Tibial nerve (tissue), 4 donors: ENCODE data around the gene CSPG5. TPM values are rescaled to one million over a fixed set of nuclear protein-coding genes. Genes with fewer than 3 reads are reported as not detected.

ENCODE experiments used
- DNase-seq, 2 donors: peaks; one replicate each; pipeline ENCODE4 v3.0.0-alpha.2; 2019; ENCODE audit warnings: low spot score in 2 of 2
- H3K27ac ChIP-seq, 4 donors: fragments of 200-600 bp; sonication (generic) in 3 of 4; one replicate each; pipeline ENCODE4 v1.5.1; 2017 to 2019; ENCODE audit warnings: mild to moderate bottlenecking in 1 of 4
- H3K27me3 ChIP-seq, 2 donors: fragments of 200-600 bp; sonication (generic) in 1 of 2; one replicate each; pipeline versions ENCODE4 v1.5.1 to v1.6.0; 2017 to 2019
- H3K36me3 ChIP-seq, 3 donors: fragments of 200-600 bp; sonication (generic); one replicate each; pipeline ENCODE4 v1.5.1; 2018 to 2019
- H3K4me1 ChIP-seq, 4 donors: fragments of 200-600 bp; sonication (generic) in 3 of 4; one replicate each; pipeline ENCODE4 v1.5.1; 2017 to 2019
- H3K4me3 ChIP-seq, 4 donors: fragments of 200-600 bp; sonication (generic) in 3 of 4; one replicate each; pipeline ENCODE4 v1.5.1; 2017 to 2019; ENCODE audit warnings: mild to moderate bottlenecking in 1 of 4, moderate library complexity in 1 of 4
- H3K9me3 ChIP-seq, 4 donors: fragments of 200-600 bp; sonication (generic) in 3 of 4; one replicate each; pipeline ENCODE4 v1.5.1; 2017 to 2019
- EP300 ChIP-seq, 2 donors: sonication (generic); formaldehyde crosslinking; IDR thresholded peaks; one replicate each; pipeline ENCODE4 v1.6.1; 2017; ENCODE audit warnings: antibody characterized with exemption in 2 of 2, mild to moderate bottlenecking in 1 of 2
- POLR2A ChIP-seq, 2 donors: fragments of 450-650 bp; IDR thresholded peaks; one replicate each; pipeline ENCODE4 v1.6.1; 2017; ENCODE audit warnings: antibody characterized with exemption in 2 of 2, mild to moderate bottlenecking in 2 of 2, moderate library complexity in 2 of 2
- WGBS, 2 donors: methylation state at CpG; one replicate each; pipeline ENCODE4 v1.1.5; 2018; 5-methylcytosine and 5-hydroxymethylcytosine counted together
- total RNA-seq, 4 donors: library from RNA; depleted of rRNA; stranded (reverse); fragments of >200 nt; gene quantifications; one replicate each; pipeline ENCODE4 v1.1.0, GENCODE V29; 2016
- TF ChIP-seq, protein P1 (sequence below), 5 experiments: fragments of 200-600 bp in 3 of 5; fragments of 450-650 bp in 2 of 5; sonication (generic) in 3 of 5; IDR thresholded peaks; one replicate each; pipeline ENCODE4 v1.5.1; 2016 to 2019; ENCODE audit warnings: antibody characterized with exemption in 5 of 5, mild to moderate bottlenecking in 3 of 5, moderate library complexity in 2 of 5

Gene CSPG5
- total RNA-seq, 4 donors from 2014 or later: under 0.01 to 4.8 (median 0.22) TPM; not detected in 1

DNA sequence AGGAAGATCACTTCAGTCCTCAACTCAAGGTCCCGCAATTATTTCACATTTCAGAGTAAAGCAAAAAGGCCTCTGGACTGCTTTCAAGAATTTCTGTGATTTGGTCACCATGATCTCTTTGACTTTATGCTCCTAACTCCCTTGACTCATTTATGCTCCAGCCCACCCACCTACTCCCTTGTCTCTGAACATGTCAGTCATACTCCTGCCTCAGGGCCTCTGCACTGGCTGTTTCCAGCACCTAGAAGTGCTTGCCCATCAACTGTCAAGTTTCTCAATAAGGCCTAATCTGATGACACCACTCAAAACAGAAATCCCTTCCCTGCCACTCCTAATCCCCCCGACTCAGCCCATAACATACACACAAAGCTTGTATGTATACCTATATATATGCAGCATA is 36.1 kb upstream of the CSPG5 start:
- 83 to 87% methylated on average over 2 of the region's 2 CpGs for WGBS, 2 donors
- H3K4me1 ChIP-seq: peaks cover 0 to 10% (median 0%) of the 10 kb centered on the region in 4 donors
- no peaks in the 10 kb centered on the region for H3K9me3 ChIP-seq
- H3K36me3 ChIP-seq: peaks cover 0 to 70% (median 10%) of the 10 kb centered on the region in 3 donors
- DNase-seq: no peak
- TF ChIP-seq, protein P1, sequence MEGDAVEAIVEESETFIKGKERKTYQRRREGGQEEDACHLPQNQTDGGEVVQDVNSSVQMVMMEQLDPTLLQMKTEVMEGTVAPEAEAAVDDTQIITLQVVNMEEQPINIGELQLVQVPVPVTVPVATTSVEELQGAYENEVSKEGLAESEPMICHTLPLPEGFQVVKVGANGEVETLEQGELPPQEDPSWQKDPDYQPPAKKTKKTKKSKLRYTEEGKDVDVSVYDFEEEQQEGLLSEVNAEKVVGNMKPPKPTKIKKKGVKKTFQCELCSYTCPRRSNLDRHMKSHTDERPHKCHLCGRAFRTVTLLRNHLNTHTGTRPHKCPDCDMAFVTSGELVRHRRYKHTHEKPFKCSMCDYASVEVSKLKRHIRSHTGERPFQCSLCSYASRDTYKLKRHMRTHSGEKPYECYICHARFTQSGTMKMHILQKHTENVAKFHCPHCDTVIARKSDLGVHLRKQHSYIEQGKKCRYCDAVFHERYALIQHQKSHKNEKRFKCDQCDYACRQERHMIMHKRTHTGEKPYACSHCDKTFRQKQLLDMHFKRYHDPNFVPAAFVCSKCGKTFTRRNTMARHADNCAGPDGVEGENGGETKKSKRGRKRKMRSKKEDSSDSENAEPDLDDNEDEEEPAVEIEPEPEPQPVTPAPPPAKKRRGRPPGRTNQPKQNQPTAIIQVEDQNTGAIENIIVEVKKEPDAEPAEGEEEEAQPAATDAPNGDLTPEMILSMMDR (IDR thresholded peaks at IDR 0.05): no peak
- no peak for TF ChIP-seq POLR2A (IDR thresholded peaks at IDR 0.05)
- H3K27ac ChIP-seq: no peak overlapping the region
- H3K4me3 ChIP-seq: no peak overlapping the region
- H3K27me3 ChIP-seq: no peaks in the 10 kb centered on the region

DNA sequence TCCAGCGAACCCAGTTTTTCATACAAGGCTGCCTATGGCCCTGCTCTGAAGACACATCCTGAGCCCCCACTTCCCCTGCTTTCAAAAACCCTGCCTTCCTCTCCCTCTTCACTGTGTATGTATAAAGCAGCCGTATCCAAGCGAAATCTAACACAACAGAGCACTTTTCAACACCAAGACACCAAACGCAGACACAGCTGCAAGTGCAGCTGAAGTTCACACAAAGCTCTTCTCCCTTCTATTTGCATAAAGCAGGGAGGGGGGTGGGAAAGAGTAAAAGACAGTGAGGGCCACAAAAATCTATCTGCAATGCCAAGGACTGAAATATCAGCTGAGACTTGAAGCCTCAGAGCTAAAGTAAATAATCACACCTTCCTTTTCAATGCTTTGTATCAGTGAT is 35.1 kb upstream of the CSPG5 start:
- WGBS, 2 donors: 55 to 70% methylated on average over 4 of the region's 4 CpGs
- Histone ChIP-seq H3K4me3 (no peak overlapping the region), H3K27ac (no peak overlapping the region), H3K4me1 (peaks cover 0 to 10% (median 0%) of the 10 kb centered on the region in 4 donors), H3K36me3 (peaks cover 0 to 70% (median 7%) of the 10 kb centered on the region in 3 donors), H3K27me3 (no peaks in the 10 kb centered on the region), H3K9me3 (no peaks in the 10 kb centered on the region)
- TF ChIP-seq POLR2A (IDR thresholded peaks at IDR 0.05) (no peak), EP300 (IDR thresholded peaks at IDR 0.05) (no peak)
- TF ChIP-seq, protein P1 (IDR thresholded peaks at IDR 0.05): no peak
- no peak for DNase-seq

DNA sequence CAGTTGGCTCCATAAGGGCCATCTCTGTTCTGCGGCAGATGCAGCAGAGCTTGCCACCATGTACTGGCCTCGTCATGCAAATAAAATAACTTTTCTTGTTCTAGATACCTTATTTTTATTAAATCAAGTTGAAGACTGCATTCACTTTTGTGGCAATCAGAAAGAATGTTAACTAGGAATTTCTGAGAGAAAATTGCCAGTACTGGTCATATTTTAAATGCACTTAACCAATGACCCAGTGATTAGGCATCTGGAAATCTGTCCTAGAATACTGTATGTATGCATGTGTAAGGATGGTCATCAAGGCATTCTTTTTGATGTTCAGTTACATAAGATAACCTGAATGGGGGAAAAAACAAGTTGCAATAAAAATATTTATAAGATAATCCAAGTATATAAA is 34.2 kb upstream of the CSPG5 start:
- no peak overlapping the region for H3K27ac ChIP-seq
- H3K4me1 ChIP-seq: peaks cover 0 to 10% (median 0%) of the 10 kb centered on the region in 4 donors
- H3K9me3 ChIP-seq: no peaks in the 10 kb centered on the region
- H3K4me3 ChIP-seq: no peak overlapping the region
- no peak for DNase-seq
- H3K36me3 ChIP-seq: peaks cover 0 to 70% (median 7%) of the 10 kb centered on the region in 3 donors
- 93 to 98% methylated on average over 2 of the region's 2 CpGs for WGBS, 2 donors
- no peaks in the 10 kb centered on the region for H3K27me3 ChIP-seq
- TF ChIP-seq, protein P1 (IDR thresholded peaks at IDR 0.05): no peak
- TF ChIP-seq POLR2A (IDR thresholded peaks at IDR 0.05) (no peak), EP300 (IDR thresholded peaks at IDR 0.05) (no peak)

DNA sequence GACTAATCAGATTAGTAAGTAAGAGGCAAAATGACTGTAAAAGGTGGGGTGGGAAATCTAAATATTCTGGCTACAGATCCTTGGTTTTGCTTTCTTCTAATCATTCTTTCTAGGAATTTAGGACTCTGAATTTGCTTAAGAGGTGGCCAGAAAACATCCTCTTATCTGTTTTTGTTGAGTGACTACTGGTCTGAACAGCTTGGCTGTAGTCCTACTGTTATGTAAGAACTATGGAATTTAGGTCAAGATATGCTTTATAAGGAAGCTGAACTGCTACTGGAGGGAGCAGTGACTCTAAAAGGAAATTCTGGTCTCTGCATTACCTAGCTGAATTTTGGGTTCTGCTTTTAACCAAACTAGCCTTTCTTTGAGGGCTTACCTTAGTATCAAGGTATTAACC is 33.5 kb upstream of the CSPG5 start:
- no peak overlapping the region for H3K4me3 ChIP-seq
- DNase-seq: no peak
- no peaks in the 10 kb centered on the region for H3K27me3 ChIP-seq
- peak overlapping the region in 1 of 4 donors; percentile 34 for H3K27ac ChIP-seq
- peaks cover 0 to 10% (median 0%) of the 10 kb centered on the region in 4 donors for H3K4me1 ChIP-seq
- H3K36me3 ChIP-seq: peaks cover 0 to 69% (median 7%) of the 10 kb centered on the region in 3 donors
- no peaks in the 10 kb centered on the region for H3K9me3 ChIP-seq
- TF ChIP-seq, protein P1 (IDR thresholded peaks at IDR 0.05): no peak
- no peak for TF ChIP-seq EP300 (IDR thresholded peaks at IDR 0.05)
- no peak for TF ChIP-seq POLR2A (IDR thresholded peaks at IDR 0.05)

DNA sequence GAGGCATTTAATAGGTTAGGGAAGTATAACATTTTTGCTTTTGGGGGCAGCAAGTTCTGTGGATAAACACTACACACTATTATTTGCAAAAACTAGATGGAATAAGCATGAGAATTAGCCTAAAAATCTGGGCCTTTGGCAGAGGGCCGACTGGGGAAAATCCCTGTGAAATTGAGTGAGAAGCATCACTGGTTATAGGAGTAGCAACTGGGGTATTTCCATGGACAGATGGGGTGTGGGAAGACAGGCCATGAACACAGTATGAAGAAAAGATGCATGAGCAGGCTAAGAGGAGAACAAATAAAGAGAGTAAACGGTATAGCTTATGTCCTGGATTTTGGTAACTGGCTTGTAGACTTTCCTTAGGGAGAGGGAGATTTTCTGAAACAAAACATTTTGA is 32.9 kb upstream of the CSPG5 start:
- TF ChIP-seq EP300 (IDR thresholded peaks at IDR 0.05) (no peak), POLR2A (IDR thresholded peaks at IDR 0.05) (no peak)
- TF ChIP-seq, protein P1 (IDR thresholded peaks at IDR 0.05): no peak
- H3K4me1 ChIP-seq: peaks cover 0 to 10% (median 0%) of the 10 kb centered on the region in 4 donors
- no peak overlapping the region for H3K4me3 ChIP-seq
- H3K36me3 ChIP-seq: peaks cover 0 to 69% (median 8%) of the 10 kb centered on the region in 3 donors
- H3K9me3 ChIP-seq: no peaks in the 10 kb centered on the region
- H3K27me3 ChIP-seq: no peaks in the 10 kb centered on the region
- no peak overlapping the region for H3K27ac ChIP-seq
- no peak for DNase-seq
- WGBS, 2 donors: 54 to 60% methylated on average over 2 of the region's 2 CpGs
